ENCODE measurements around the gene RCN1. TPM values are rescaled to one million over a fixed set of nuclear protein-coding genes. Genes with fewer than 3 reads are reported as not detected.

Gene RCN1
- 309 and 582 TPM in 2 replicates for total RNA-seq

DNA sequence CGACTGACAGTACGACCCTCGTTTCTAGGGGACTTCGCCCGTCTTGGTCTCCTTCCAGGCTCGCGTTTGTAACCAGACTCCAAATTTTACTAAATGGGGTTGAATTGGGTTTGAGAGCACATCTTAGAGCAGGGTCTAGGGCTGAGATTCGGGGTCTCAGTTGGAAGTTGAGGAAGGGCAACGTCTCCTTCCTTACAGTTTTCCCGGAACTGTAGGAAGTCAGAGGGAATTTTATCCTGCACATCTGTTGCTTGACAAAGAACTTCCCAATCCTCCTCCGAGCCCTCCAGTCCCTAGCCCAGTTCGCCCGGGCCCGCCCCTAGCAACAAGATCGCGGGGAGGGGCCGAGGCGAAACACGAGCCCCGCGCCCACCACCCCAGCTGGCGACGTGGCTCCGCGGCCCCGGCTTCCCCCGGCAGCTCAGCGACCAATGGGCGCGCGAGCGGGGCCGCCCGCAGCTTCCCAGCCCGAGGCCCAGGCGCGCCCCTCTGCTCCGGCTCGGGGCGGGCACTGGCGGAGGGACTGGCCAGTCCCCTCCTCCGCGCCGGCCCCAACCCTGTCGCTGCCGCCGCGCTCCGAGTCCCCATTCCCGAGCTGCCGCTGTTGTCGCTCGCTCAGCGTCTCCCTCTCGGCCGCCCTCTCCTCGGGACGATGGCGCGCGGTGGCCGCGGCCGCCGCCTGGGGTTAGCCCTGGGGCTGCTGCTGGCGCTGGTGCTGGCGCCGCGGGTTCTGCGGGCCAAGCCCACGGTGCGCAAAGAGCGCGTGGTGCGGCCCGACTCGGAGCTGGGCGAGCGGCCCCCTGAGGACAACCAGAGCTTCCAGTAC, at the start of gene RCN1:
Gene RCN1 (plus strand): TSS at position 530 of the 826 bp plus-strand sequence. CDS start 123 bp downstream, at position 653.

